ENCODE measurements around the gene CEP85L.

Gene CEP85L

GRCh38 chr6:118685823-118686449 lies 34.5 kb upstream of the CEP85L start:
- TF ChIP-seq CTCF (IDR thresholded peaks at IDR 0.05; ENCODE audit: low read depth, low read length) = no peak
- TF ChIP-seq MYC (IDR thresholded peaks at IDR 0.05; ENCODE audit: low read depth, low read length) = no peak
- TF ChIP-seq POLR2A (IDR thresholded peaks at IDR 0.05; ENCODE audit: extremely low read depth, insufficient read length) = no peak
- no peak for TF ChIP-seq MAX (IDR thresholded peaks at IDR 0.05; ENCODE audit: low read depth, low read length)
- no peak for DNase-seq (ENCODE audit: low read depth)
- no peak overlapping the region for H3K4me3 ChIP-seq (ENCODE audit: low read depth, low read length)

GRCh38 chr6:118683881-118684872 lies 32.8 kb upstream of the CEP85L start:
- TF ChIP-seq CTCF (IDR thresholded peaks at IDR 0.05; ENCODE audit: low read depth, low read length) (no peak), MAX (IDR thresholded peaks at IDR 0.05; ENCODE audit: low read depth, low read length) (no peak), MYC (IDR thresholded peaks at IDR 0.05; ENCODE audit: low read depth, low read length) (no peak), POLR2A (IDR thresholded peaks at IDR 0.05; ENCODE audit: extremely low read depth, insufficient read length) (no peak)
- H3K4me3 ChIP-seq (ENCODE audit: low read depth, low read length) = no peak overlapping the region
- DNase-seq (ENCODE audit: low read depth) = no peak

- no peak for TF ChIP-seq CTCF (IDR thresholded peaks at IDR 0.05; ENCODE audit: low read depth, low read length)
- no peak for TF ChIP-seq POLR2A (IDR thresholded peaks at IDR 0.05; ENCODE audit: extremely low read depth, insufficient read length)
- TF ChIP-seq MAX (IDR thresholded peaks at IDR 0.05; ENCODE audit: low read depth, low read length) = no peak
- TF ChIP-seq MYC (IDR thresholded peaks at IDR 0.05; ENCODE audit: low read depth, low read length) = no peak
- DNase-seq (ENCODE audit: low read depth) = no peak
Observed at GRCh38 chr6:118680452-118681095, 29.2 kb upstream of the CEP85L start.

GRCh38 chr6:118679327-118679901 lies 28.0 kb upstream of the CEP85L start:
- no peak overlapping the region for H3K4me3 ChIP-seq (ENCODE audit: low read depth, low read length)
- TF ChIP-seq CTCF (IDR thresholded peaks at IDR 0.05; ENCODE audit: low read depth, low read length) (no peak), MAX (IDR thresholded peaks at IDR 0.05; ENCODE audit: low read depth, low read length) (no peak), POLR2A (IDR thresholded peaks at IDR 0.05; ENCODE audit: extremely low read depth, insufficient read length) (no peak), MYC (IDR thresholded peaks at IDR 0.05; ENCODE audit: low read depth, low read length) (no peak)
- peak; percentile 9 for DNase-seq (ENCODE audit: low read depth)

More at GRCh38 chr6:118680452-118681095, 29.2 kb upstream of the CEP85L start:
- H3K4me3 ChIP-seq (ENCODE audit: low read depth, low read length) = no peak overlapping the region

- H3K4me3 ChIP-seq (ENCODE audit: low read depth, low read length) = no peak overlapping the region
- TF ChIP-seq MYC (IDR thresholded peaks at IDR 0.05; ENCODE audit: low read depth, low read length) (no peak), CTCF (IDR thresholded peaks at IDR 0.05; ENCODE audit: low read depth, low read length) (no peak), MAX (IDR thresholded peaks at IDR 0.05; ENCODE audit: low read depth, low read length) (no peak), POLR2A (IDR thresholded peaks at IDR 0.05; ENCODE audit: extremely low read depth, insufficient read length) (no peak)
- no peak for DNase-seq (ENCODE audit: low read depth)
Observed at GRCh38 chr6:118678866-118679265, 27.5 kb upstream of the CEP85L start.
